ENCODE measurements around the gene DNAJC5.
"Not testable (repeated sequence)": the region's sequence is repeated elsewhere in the genome, so short reads cannot be mapped to it uniquely, and the experiment has no call there.

- TF ChIP-seq CTCF (IDR thresholded peaks at IDR 0.05); TCF7L2 (IDR thresholded peaks at IDR 0.05; ENCODE audit: low read depth, low read length); REST (IDR thresholded peaks at IDR 0.05; ENCODE audit: insufficient read depth in 1 of 2, low read depth in 2 of 2, low read length in 1 of 2); POLR2AphosphoS5 (IDR thresholded peaks at IDR 0.05; ENCODE audit: low read depth, low read length); SIN3A (IDR thresholded peaks at IDR 0.05; ENCODE audit: borderline replicate concordance, insufficient read depth, low read depth, low read length): not testable (repeated sequence)
These were observed 21.5 kb downstream of the DNAJC5 start for GRCh38 chr20:63916371-63916939.

Data from Panc1 (cell line).